HTR-8/SVneo (cell line): ENCODE measurements around the gene NFKBIB.
"Not testable (repeated sequence)": the region's sequence is repeated elsewhere in the genome, so short reads cannot be mapped to it uniquely, and the experiment has no call there.

Source experiments
- DNase-seq: peaks from one replicate; pipeline ENCODE4 v3.0.0; 2011; ENCODE audit warnings: low spot score, mixed read lengths; ENCODE audit not compliant: insufficient read length
- FAIRE-seq: peaks from 2 replicates; lab custom pipeline; 2011; peaks lifted over from hg19 to GRCh38; lab: Jason Lieb, UNC

NFKBIB gene

DNA sequence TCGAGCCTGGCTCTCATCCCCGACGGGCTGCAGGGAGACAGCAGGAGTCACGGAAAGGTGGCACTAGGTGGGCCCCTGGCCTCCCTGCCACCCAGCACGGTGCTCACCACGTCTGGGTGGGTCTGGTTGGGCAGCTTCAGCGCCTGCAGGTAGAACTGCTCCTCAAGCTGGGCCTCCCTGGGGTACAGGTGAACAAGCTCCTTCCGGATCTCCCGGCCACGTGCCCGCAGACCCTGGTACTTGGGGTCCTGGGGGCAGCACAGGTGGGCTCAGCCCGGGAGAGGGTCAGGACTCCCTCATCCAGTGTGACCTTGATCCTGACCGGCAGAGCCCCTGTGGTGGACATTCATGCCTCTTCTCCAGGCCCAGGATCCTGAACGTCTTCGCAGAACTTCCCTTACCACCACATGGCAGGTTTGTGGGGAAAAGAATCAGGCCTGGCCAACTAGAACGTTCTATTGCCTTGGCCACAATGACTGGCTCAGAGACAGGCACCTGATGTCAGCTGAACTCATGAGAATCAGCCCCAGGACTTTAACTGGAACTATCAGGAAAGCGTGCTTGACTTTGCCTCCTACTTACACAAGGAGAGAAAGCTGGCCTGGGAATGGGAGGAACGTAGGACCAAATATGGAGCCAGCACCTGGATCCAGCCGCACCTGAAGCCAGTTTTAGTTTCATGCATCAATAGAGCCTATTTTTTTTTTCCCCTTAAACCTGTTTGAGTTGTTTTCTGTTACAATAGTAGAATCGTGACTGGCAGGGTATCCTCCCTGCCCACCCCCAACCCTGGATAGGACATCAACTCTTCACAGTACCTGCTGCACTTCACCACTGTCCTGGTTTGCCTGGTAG, 21.9 kb downstream of the NFKBIB start:
- DNase-seq (no peak), FAIRE-seq (no peak)

DNA sequence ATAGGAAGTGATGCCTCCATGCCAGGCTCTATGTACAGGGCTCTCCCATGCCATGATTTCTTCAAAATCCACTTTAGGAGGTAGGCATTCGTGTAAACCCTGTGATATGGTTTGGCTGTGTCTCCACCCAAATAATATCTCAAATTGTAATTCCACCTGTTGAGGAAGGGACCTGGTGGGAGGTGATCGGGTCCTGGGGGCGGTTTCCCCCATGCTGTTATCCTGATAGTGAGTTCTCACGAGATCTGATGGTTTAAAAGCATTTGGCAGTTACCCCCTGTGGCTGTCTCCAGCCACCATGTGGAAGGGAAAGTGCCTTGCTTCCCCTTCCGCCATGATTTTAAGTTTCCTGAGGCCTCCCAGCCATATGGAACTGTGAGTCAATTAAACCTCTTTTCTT, 22.7 kb downstream of the NFKBIB start:
- no peak for DNase-seq
- FAIRE-seq, result no peak

DNA sequence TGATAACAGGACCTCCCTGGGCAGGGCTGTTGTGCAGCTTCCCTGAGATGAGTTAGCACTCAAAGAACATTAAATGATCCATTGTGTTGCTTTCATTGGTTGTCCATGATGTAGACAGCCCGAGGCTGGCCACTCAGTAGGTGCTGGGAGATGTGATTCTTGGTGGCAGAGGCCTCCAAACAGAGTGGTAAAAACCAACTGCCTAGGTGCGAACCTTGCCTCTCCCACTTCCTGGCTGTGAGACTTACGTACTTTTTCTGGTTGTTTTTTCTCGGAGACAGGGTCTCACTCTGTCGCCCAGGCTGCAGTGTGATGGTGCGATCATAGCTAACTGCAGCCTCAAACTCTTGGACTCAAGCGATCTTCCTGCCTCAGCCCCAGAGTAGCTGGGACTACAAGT, 24.6 kb downstream of the NFKBIB start:
- FAIRE-seq (no peak), DNase-seq (no peak)

DNA sequence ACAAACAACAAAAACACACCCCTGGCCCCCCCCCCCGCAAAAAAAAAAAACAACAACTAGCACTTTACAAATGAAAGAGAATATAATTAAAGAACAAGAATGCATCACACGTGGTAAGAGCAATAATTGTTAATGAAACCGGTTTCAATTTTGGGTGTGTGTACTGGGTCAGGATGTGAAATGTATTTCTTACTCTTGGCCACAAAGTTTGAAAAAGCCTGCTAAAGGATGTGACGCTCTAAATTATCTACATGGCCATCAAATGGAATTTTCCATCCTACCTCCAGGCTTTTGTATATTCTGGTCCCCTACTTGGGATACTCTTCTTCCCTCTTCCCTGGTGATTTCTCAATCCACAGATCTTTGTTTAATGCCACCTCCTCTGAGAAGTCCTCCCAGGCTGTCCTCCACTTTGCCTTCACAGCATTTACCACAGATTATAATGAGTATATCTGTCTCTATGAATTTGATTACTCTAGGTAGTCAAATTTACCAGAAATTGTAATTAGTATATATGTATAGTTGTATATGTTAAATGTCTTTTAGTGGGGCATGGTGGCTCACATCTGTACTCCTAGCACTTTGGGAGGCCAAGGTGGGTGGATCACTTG, 28.7 kb downstream of the NFKBIB start:
- DNase-seq (no peak), FAIRE-seq (no peak)

DNA sequence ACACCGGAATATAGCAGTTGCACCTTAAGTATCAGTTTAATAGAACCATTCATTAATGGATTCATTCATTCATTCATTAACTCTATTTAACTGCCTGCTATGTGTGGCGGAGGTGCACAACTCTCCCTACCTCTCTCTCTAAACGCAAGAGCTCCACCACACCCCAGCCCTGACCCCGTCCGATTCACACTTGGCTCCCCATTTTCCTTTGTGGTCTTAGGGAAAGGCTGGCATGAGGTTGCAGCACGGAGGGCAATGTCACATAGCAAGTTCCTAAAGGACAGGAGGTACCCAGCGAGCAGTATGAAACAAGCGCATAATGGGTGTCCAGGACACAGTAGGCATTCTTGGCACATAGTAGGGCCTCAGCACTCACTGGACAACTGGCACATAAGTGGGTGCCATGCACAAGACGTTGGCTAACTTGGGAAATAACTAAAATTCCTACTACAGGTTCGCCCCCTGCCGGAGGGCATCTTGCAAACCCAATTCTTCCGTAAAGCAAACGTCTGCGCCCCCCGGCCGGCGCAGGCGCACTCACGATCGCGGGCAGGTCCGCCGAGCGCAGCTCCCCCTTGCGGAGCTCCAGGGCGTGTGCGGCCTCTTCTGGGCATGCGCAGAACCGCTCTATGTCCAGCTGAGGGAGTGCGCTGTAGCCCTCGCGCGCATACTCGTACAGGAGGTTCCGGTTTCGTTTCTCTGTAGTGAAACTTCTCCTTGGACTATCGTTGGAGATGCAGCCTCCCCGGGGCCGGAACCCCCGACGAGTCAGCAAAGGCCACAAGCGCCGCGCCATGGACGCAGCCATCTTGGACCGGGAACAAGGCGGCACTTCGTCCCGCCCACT, 30.4 kb downstream of the NFKBIB start, which contains the start of gene SARS2:
Gene SARS2 (minus strand): TSS at position 835 of the 847 bp plus-strand sequence. CDS start 27 bp downstream, at position 808.
- DNase-seq (peak; percentile 94), FAIRE-seq (no peak)

DNA sequence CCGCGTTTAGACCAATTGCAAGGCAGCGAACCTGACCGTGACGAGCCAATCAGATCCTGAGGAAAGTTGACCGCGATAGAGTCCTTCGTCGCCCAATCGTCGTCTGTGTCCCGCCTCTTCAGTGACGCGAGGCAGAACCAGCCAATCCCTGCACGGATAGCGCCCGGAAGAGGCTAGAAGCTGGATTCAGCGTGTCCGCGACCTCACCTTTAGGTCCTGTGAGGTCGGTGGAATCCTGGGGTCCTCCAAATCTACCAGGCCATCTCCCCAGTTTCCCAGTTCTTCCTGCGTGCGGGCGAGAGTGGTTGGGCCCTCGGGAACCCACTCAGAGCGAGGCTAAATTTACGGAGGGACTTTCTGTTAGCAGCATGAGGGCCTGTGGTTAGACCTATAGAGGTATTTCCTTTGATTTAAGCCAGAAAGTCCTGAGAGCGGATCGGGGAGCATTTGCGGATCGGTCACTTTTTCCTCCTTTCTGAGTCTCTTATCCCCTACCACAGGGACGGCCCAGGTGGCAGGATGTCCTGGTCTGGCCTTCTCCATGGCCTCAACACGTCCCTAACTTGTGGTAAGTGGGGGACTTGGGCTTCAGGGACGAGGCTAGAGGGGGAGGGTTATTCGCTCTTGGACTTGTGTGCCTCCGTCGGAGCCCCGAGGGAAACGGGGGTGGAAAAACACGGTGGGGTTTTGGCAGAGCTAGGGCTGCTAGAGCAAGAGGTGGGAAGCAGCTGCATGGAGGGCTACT, 31.2 kb downstream of the NFKBIB start, which contains the start of gene MRPS12:
Gene MRPS12 (plus strand): TSS at position 169 of the 745 bp plus-strand sequence. CDS start 351 bp downstream, at position 520.
- DNase-seq (peak; percentile 99), FAIRE-seq (peak; percentile 94)

DNA sequence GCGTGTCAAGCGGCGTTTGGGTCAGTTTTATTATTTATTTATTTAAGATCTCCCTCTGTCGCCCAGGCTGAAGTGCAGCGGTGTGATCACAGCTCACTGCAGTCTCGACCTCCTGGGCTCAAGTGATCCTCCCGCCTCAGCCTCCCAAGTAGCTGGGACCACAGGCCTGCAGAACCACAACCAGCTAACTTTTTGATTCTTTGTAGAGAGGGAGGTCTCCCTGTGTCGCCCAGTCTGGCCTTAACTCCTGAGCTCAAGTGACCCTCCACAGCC, 31.7 kb downstream of the NFKBIB start:
- DNase-seq, result no peak
- no peak for FAIRE-seq

DNA sequence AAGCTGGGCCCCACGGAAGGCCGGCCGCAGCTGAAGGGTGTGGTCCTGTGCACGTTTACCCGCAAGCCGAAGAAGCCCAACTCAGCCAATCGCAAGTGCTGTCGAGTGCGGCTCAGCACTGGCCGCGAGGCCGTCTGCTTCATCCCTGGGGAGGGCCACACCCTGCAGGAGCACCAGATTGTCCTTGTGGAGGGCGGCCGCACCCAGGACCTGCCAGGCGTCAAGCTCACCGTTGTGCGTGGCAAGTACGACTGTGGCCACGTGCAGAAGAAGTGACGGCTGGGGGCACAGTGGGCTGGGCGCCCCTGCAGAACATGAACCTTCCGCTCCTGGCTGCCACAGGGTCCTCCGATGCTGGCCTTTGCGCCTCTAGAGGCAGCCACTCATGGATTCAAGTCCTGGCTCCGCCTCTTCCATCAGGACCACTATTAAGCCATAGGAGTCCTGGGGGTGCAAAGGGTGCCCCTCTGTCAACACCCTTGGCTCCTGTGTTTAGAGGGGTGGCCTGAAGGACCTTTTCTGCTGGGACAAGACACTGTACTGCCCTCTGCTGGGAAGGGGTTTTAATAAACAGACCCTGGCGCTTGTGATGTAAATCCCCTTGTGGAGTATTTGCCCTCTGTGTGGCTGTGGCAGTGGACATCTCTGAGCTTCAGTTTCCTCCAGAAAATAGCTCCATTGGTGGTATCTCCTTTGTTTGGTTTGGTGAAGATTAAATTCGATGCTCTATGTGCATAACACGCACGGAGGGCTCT, 32.8 kb downstream of the NFKBIB start:
- no peak for DNase-seq
- no peak for FAIRE-seq

DNA sequence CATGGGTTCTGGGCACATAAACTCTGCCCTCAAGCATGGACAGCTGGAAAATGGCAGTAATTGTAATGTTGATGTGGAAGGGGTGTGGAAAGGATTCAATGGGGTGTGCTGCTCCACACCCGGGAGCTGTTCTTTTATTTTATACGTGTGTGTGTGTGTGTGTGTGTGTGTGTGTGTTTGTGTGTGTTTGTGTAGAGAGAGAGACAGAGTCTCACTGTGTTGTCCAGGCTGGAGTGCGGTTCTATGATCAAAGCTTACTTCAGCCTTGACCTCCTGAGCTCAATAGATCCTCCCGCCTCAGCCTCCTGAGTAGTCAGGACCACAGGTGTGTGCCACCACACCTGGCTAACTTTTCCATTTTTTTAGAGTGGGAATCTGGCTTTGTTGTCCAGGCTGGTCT, 33.8 kb downstream of the NFKBIB start:
- DNase-seq (no peak), FAIRE-seq (no peak)

DNA sequence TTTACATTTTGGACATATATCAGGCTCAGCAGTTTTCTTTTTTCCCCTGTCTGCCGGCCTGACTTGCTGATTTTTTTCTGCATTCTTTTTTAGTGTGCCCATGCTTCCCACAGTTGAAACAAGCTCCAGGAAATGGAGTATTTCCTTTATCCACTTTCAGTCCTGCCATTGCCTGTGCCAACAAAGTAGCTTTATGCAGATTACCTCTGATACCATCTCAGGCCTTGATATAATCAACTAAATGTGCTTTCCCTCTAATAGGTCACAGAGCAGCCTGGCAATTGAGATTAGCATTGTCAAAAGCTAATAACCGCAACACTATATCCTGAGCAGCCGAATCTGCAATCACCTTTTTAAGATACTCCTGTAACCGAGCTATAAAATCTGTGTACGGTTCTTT, 40.2 kb downstream of the NFKBIB start:
- DNase-seq (no peak), FAIRE-seq (no peak)

DNA sequence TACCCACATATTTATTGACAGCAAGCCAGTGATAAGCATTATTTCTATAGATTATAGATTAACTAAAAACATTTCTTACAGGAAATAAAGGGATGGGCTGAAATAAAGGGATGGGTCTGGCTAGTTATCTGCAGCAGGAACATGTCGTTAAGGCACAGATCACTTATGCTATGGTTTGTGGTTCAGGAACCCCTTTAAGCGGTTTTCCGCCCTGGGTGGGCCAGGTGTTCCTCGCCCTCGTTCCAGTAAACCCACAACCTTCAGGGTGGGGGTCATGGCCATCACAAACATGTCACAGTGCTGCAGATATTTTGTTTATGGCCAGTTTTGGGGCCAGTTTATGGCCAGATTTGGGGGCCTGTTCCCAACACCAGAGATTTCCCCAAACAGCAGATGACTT, 41.7 kb downstream of the NFKBIB start:
- not testable (repeated sequence) for FAIRE-seq, DNase-seq

DNA sequence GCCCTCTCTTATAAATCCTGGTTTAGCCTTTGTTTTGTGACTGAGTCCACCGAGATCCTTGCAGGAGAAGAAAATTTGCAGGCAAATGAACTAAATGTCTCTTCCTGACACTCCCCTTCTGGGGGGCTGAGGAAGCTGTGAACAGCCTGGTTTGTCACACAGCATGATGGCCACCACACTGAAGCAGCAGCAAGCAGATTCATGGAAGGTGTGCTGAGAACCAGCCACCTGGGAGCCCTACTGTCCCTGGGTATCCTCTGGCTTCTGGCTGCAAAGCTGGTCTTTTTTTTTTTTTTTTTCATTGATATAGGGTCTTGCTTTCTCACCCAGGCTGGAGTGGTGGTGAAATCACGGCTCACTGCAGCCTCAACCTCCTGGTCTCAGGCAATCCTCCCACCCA, 42.2 kb downstream of the NFKBIB start:
- DNase-seq (no peak), FAIRE-seq (no peak)

DNA sequence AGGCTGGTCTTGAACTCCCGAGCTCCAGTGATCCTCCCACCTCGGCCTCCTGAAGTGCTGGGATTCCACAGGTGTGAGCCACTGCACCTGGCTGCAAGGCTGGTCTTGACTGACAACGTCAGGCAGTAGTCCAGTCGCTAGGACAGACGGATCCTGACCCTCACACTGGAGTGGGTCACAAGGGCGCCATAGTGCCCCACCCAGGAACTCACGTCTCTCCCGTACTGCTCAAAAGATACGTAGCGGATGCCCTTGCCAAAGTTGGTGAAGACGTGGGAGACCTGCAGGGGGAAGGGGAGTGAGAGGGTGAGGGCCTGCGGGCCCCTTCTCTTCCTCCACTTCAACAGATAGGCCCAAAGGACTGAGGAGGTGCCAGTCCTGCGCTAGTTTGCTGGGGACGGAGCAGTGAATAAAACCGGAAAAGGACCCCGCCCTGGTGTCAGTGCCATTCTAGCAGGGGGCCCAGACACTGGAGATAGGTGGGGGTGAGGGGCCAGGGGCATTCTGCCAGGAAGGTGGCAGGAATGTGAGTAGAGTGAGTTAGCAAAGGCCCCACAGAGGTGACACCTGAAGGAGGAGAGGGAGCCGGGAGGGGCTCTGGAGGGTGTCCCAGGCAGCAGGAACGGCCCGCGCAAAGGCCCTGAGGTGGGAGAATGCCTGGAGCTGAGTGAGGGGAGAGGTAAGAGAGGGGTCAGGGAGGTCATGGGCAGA, 42.9 kb downstream of the NFKBIB start:
- DNase-seq (no peak), FAIRE-seq (no peak)

DNA sequence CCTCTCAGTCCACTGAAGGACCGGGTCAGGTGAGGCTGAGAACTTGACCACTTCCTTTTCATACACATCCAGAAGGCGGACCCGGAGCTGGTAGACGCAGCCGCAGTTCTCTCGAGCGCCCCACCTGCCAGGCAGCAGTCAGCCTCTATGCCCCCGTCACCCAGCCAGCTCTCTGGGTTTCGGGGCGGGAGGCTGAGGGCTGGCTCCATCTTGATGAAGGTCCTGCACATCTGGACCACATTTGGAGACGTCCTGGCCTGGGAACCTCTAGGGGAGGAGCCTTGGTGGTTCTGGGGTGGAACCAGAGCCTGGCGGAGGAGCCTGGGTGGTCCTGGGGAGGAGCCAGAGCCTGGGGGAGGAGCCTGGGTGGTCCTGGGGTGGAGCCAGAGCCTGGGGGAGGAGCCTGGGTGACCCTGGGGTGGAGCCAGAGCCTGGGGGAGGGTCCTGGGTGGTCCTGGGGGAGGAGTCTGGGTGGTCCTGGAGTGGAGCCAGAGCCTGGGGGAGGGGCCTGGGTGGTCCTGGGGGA, 45.3 kb downstream of the NFKBIB start:
- DNase-seq (no peak), FAIRE-seq (no peak)

DNA sequence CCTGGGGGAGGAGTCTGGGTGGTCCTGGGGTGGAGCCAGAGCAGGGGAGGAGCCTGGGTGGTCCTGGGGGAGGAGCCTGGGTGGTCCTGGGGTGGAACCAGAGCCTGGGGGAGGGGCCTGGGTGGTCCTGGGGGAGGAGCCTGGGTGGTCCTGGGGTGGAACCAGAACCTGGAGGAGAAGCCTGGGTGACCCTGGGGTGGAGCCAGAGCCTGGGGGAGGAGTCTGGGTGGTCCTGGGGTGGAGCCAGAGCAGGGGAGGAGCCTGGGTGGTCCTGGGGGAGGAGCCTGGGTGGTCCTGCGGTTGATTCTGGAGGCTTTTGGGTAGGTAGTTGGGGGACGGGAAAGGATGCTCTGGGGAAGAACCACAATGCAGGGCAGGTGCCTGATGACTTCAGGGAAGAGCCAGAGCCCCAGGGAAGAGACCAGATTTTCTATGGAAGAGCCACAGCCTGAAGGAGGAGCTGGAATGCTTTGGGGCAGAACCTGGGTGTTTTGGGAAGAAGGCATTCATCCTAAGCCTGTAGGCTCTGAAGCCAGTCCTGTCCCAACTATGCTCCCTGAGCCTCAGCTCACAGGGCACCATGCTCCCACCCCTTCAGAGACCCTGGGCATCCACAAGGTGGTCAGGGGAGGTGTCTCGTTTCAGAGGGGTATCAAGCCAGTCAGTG, 45.9 kb downstream of the NFKBIB start:
- FAIRE-seq, result no peak
- DNase-seq, result no peak

DNA sequence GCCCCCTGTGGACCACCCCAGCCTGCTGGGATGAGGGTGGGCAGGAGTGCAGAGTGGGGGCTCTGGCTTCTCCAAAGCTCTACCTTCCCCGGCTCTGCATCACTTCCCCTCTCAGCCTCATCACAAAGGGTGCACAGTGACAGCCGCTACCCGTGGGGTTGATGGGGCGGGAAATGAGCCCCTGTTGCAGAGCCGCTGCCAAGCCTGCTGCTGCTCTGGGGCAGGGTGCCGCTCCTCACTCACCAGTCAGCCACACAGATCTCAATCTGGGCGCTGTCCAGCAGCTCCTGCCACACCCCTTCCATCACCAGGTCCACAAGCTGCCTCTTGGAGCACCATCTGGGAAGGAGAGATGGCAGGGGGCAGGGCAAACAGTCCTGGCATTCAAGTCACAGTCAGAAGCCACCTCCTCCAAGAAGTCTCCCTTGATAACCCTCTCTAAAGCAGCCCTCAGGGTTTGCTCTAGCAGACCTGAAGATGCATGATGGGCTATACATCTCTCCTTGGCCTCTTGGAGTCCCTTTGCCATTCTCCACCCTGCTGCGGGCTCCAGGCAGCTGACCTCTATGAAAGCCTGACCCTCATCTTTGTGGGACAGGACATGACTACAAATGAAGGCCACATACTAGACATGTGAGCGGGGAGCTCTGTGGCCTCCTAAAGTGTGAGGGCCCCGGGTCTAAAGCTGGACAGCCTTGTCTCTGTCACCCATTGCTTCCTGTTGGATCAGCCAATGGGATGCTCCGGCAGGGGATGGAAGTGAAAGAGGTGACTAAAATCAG, 46.7 kb downstream of the NFKBIB start:
- DNase-seq (no peak), FAIRE-seq (no peak)

DNA sequence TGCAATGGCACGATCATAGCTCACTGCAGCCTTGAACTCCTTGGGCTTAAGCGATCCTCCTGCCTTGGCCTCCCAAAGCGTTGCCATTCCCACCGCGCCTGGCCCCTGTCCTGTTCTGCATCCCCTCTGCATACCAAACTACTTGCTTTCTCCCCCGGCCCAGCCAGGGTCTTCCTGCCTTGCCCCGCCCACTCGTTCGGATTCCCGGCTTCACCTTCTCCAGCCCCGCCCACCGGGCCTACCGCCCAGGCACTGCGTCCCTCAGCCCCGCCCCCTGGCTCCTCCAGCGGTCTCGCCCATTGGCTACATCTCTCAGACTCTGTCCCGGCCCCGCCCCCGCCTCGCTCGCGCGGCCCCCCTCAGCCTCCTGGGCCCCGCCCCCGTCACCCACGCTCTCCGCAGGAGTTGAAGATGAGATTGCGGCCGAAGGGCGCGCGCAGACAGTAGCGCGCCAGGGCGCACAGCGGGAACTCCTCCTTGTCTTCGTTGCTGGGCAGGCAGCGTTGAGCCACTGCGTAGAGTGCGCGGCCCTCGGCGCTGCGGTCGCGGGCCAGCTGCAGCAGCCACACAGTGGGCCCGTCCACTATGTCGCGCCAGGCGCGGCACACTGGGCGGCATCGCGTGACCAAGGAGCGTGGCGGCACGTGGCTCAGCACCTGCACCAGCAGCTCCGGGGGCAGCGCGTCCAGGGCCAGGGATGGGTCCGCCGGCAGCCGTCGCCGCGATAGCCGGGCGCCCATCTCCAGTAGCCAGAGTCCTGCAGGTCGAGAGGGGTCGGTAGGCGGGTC, 50.0 kb downstream of the NFKBIB start:
- no peak for DNase-seq
- FAIRE-seq, result no peak
